Osteoblast (primary cell): ENCODE results near the gene PLXNA2. TPM values are rescaled to one million over a fixed set of nuclear protein-coding genes. Genes with fewer than 3 reads are reported as not detected.
A peak's percentile ranks its signal among the peaks of the same experiment; 100 is the strongest.

ENCODE experiments used
- DNase-seq: peaks from one replicate; pipeline ENCODE4 v3.0.0; 2011; ENCODE audit warnings: low spot score, mixed read lengths; ENCODE audit not compliant: insufficient read length; ENCODE audit errors: missing footprints
- H2AFZ ChIP-seq: 2 replicates; pipeline ENCODE4 v1.6.0; 2011; ENCODE audit warnings: mild to moderate bottlenecking, low read length
- H3K27ac ChIP-seq: 2 replicates; pipeline ENCODE4 v1.5.1; 2011; ENCODE audit warnings: mild to moderate bottlenecking, low read depth, low read length, moderate library complexity
- H3K27me3 ChIP-seq: 2 replicates; pipeline ENCODE4 v1.6.0; 2012; ENCODE audit warnings: mild to moderate bottlenecking, control low read depth, inconsistent platforms, low read length, moderate library complexity; ENCODE audit not compliant: insufficient read depth
- H3K36me3 ChIP-seq: 2 replicates; pipeline ENCODE4 v1.5.1; 2011; ENCODE audit warnings: mild to moderate bottlenecking, low read length, control low read depth, moderate library complexity; ENCODE audit not compliant: insufficient read depth
- H3K4me1 ChIP-seq: 2 replicates; pipeline ENCODE4 v1.5.1; 2011; ENCODE audit warnings: mild to moderate bottlenecking, low read length, control low read depth, moderate library complexity; ENCODE audit not compliant: insufficient read depth
- H3K4me2 ChIP-seq: 2 replicates; pipeline ENCODE4 v1.6.0; 2011; ENCODE audit warnings: mild to moderate bottlenecking, low read length; ENCODE audit not compliant: insufficient read depth
- H3K4me3 ChIP-seq: fragments of 200-600 bp; sonication (generic); 3 replicates; pipeline ENCODE4 v1.5.1; 2012; ENCODE audit warnings: mild to moderate bottlenecking, low read length, inconsistent platforms; ENCODE audit not compliant: insufficient read depth
- H3K79me2 ChIP-seq: 2 replicates; pipeline ENCODE4 v1.6.0; 2012; ENCODE audit warnings: mild to moderate bottlenecking, low read length, control low read depth, inconsistent platforms; ENCODE audit not compliant: insufficient read depth
- H3K9me3 ChIP-seq: 2 replicates; pipeline ENCODE4 v1.5.1; 2011; ENCODE audit warnings: low read depth, low read length, control low read depth
- H4K20me1 ChIP-seq: 2 replicates; pipeline ENCODE4 v1.6.0; 2012; ENCODE audit warnings: mild to moderate bottlenecking, low read length, control low read depth; ENCODE audit not compliant: insufficient read depth
- total RNA-seq: library from RNA; depleted of rRNA; stranded (reverse); fragments of >200 nt; gene quantifications from 2 replicates; pipeline ENCODE4 v1.2.3, GENCODE V29; 2012
- TF ChIP-seq, protein P1 (sequence below): IDR thresholded peaks from 2 replicates; pipeline ENCODE4 v1.5.1; 2011; ENCODE audit warnings: mild to moderate bottlenecking, low read depth, low read length, moderate library complexity; ENCODE audit errors: extremely low read depth

Gene PLXNA2
- total RNA-seq, 1 donor: 3.3 TPM

DNA sequence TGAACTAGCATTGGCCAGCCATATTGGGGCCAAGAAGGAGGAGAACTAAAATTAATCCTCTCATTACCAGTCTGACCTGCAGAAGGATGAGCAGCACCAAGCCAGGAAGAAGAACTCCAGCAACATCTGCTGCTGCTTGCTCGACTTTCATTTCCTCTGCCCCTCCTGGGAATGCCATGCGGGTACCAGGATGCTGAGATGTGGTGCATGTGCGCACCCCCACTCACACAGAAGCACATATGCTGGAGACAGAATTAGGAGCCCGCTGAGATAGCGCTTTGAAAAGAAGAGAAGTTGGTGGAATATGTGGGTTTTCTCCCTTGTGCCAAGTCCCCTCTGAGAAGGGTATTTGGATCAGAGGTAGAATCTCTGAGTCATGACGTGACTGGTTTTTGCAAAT is 70.4 kb downstream of the PLXNA2 start:
- Histone ChIP-seq H3K36me3 (no peaks in the 10 kb centered on the region), H3K27ac (no peak overlapping the region), H3K79me2 (no peaks in the 10 kb centered on the region), H2AFZ (no peak overlapping the region), H3K4me1 (peaks cover 21% of the 10 kb centered on the region), H3K9me3 (no peaks in the 10 kb centered on the region), H3K4me3 (no peak overlapping the region), H4K20me1 (no peaks in the 10 kb centered on the region), H3K4me2 (no peak overlapping the region), H3K27me3 (no peaks in the 10 kb centered on the region)
- TF ChIP-seq, protein P1, sequence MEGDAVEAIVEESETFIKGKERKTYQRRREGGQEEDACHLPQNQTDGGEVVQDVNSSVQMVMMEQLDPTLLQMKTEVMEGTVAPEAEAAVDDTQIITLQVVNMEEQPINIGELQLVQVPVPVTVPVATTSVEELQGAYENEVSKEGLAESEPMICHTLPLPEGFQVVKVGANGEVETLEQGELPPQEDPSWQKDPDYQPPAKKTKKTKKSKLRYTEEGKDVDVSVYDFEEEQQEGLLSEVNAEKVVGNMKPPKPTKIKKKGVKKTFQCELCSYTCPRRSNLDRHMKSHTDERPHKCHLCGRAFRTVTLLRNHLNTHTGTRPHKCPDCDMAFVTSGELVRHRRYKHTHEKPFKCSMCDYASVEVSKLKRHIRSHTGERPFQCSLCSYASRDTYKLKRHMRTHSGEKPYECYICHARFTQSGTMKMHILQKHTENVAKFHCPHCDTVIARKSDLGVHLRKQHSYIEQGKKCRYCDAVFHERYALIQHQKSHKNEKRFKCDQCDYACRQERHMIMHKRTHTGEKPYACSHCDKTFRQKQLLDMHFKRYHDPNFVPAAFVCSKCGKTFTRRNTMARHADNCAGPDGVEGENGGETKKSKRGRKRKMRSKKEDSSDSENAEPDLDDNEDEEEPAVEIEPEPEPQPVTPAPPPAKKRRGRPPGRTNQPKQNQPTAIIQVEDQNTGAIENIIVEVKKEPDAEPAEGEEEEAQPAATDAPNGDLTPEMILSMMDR: no peak
- no peak for DNase-seq

DNA sequence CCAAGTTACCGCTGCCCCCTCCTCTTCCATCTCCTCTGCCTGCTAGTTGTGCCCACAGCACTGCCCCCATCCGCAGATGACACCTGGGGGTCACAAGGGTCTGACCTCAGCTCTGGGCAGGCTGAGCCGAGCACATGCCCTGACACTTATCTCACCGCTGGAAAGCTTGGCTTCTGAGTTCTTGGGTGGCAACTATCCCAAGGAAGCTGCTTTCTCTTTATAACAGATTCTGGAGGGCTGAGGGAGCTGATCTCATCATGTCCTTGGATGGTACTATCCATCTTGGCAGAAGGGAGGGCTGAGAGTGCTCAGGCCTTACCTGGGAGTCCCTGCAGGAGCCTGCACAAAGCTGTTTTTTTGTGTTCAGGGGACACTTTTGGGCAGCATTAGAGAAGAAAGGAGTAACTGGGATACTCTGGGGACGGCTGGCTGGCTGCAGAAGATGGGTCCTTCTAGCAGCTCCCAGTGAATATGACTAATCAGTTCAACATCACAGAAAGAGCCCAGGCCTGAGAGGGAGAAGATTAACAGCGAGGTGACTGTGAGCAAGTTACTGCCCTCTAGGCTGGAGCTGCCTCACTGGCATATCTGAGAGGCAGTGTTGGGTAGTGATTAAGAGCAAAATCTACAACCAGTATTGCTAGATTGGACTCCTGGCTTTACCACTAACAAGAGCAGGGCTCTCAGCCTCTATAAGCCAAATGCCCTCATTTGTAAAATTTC is 71.6 kb downstream of the PLXNA2 start:
- no peak overlapping the region for H3K4me3 ChIP-seq
- H2AFZ ChIP-seq: no peak overlapping the region
- no peaks in the 10 kb centered on the region for H3K79me2 ChIP-seq
- H4K20me1 ChIP-seq: no peaks in the 10 kb centered on the region
- H3K36me3 ChIP-seq: no peaks in the 10 kb centered on the region
- TF ChIP-seq, protein P1: no peak
- peak; percentile 91 for DNase-seq
- H3K27me3 ChIP-seq: no peaks in the 10 kb centered on the region
- H3K9me3 ChIP-seq: no peaks in the 10 kb centered on the region
- H3K4me2 ChIP-seq: no peak overlapping the region
- H3K27ac ChIP-seq: no peak overlapping the region
- peaks cover 14% of the 10 kb centered on the region for H3K4me1 ChIP-seq

DNA sequence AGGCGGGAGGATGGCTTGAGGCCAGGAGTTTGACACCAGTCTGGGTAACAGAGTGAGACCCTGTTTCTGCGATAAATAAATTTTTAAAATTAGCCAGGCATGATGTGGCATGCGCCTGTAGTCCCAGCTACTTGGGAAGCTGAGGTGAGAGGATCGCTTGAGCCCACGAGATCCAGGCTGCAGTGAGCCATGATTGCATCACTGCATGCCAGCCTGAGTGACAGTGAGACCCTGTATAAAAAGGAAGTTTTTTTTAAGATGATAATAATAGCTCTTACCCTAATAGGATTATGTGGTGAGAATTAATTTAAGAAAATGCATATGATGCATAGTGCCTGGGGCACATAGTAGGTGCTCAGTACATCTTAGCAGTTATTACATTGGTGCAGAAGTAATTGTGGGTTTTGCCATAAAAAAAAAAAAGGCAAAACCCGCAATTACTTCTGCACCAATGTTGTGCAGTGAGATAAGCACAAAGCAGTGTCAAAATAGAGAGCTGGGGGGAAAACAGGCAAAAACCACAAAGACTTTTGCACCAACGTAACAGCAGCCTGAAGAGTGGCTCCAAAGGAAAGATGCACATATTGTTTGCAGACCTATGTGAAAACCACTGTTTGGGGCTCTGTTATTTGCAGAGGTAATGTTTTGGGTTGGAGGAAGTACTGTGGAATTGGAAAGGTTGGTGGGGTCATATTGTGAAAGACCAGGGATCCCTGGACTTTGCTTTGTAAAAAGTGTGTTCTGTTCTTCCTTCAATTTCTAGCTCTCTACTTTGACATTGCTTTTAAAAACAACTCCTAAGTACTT is 72.4 kb downstream of the PLXNA2 start:
- H3K9me3 ChIP-seq: no peaks in the 10 kb centered on the region
- H2AFZ ChIP-seq: no peak overlapping the region
- H4K20me1 ChIP-seq: no peaks in the 10 kb centered on the region
- H3K27me3 ChIP-seq: no peaks in the 10 kb centered on the region
- H3K4me1 ChIP-seq: peaks cover 14% of the 10 kb centered on the region
- no peaks in the 10 kb centered on the region for H3K36me3 ChIP-seq
- no peak overlapping the region for H3K4me3 ChIP-seq
- H3K79me2 ChIP-seq: no peaks in the 10 kb centered on the region
- H3K27ac ChIP-seq: no peak overlapping the region
- no peak for DNase-seq
- H3K4me2 ChIP-seq: no peak overlapping the region
- TF ChIP-seq, protein P1: no peak

- Histone ChIP-seq H3K36me3 (no peaks in the 10 kb centered on the region), H3K4me2 (no peak overlapping the region), H3K27me3 (no peaks in the 10 kb centered on the region), H3K4me1 (peaks cover 11% of the 10 kb centered on the region), H3K9me3 (no peaks in the 10 kb centered on the region), H4K20me1 (no peaks in the 10 kb centered on the region), H3K4me3 (no peak overlapping the region), H3K27ac (no peak overlapping the region), H3K79me2 (no peaks in the 10 kb centered on the region), H2AFZ (no peak overlapping the region)
- no peak for DNase-seq
- TF ChIP-seq, protein P1: no peak
These were observed 73.9 kb downstream of the PLXNA2 start for GRCh38 chr1:208170252-208170651.
